ENCODE results near the gene CLEC16A. TPM values are rescaled to one million over a fixed set of nuclear protein-coding genes. Genes with fewer than 3 reads are reported as not detected.

CLEC16A gene
- total RNA-seq, 1 donor from 2014 or later, result 19.8 TPM

- DNase-seq (ENCODE audit: low read depth), result no peak
These were observed 50.2 kb downstream of the CLEC16A start for GRCh38 chr16:10994571-10994970.

DNA sequence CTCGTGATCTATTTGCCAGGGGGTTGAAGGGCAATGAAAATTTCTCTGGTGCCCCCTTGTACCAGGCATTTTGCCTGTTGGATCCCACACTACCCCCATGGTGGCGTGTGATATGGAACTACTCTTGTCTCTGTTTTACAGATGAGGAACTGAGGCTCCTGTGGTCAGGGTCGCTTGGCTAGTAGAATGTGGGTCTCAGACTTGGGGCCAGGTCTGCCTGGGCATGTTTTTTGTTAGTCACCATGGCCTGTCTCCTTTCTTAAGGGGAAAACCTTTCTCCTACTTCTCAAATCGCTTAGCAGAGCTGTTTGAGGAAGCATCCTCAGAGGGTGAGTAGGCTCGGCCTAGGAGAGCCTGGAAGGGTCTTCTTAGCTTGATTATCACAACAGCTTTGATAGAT lies 51.2 kb downstream of the CLEC16A start:
- peaks cover 2% of the 10 kb centered on the region for H3K36me3 ChIP-seq (ENCODE audit: control insufficient read depth, insufficient read depth, low read length)
- no peak overlapping the region for H3K4me3 ChIP-seq (ENCODE audit: low read depth, low read length)
- no peaks in the 10 kb centered on the region for H3K27me3 ChIP-seq (ENCODE audit: control insufficient read depth, insufficient read depth, low read length)
- no peak for TF ChIP-seq CTCF (IDR thresholded peaks at IDR 0.05; ENCODE audit: insufficient read depth, low read length, poor library complexity, severe bottlenecking)
- no peak for DNase-seq (ENCODE audit: low read depth)

More at GRCh38 chr16:10994571-10994970, 50.2 kb downstream of the CLEC16A start:
- Histone ChIP-seq H3K36me3 (ENCODE audit: control insufficient read depth, insufficient read depth, low read length) (peaks cover 2% of the 10 kb centered on the region), H3K27me3 (ENCODE audit: control insufficient read depth, insufficient read depth, low read length) (no peaks in the 10 kb centered on the region), H3K4me3 (ENCODE audit: low read depth, low read length) (no peak overlapping the region)
- no peak for TF ChIP-seq CTCF (IDR thresholded peaks at IDR 0.05; ENCODE audit: insufficient read depth, low read length, poor library complexity, severe bottlenecking)

- DNase-seq (ENCODE audit: low read depth), result no peak
- Histone ChIP-seq H3K27me3 (ENCODE audit: control insufficient read depth, insufficient read depth, low read length) (no peaks in the 10 kb centered on the region), H3K36me3 (ENCODE audit: control insufficient read depth, insufficient read depth, low read length) (peaks cover 2% of the 10 kb centered on the region), H3K4me3 (ENCODE audit: low read depth, low read length) (no peak overlapping the region)
- no peak for TF ChIP-seq CTCF (IDR thresholded peaks at IDR 0.05; ENCODE audit: insufficient read depth, low read length, poor library complexity, severe bottlenecking)
These were observed 53.1 kb downstream of the CLEC16A start for GRCh38 chr16:10997485-10997884.

GRCh38 chr16:10999300-10999699 lies 54.9 kb downstream of the CLEC16A start:
- TF ChIP-seq CTCF (IDR thresholded peaks at IDR 0.05; ENCODE audit: insufficient read depth, low read length, poor library complexity, severe bottlenecking), result no peak
- Histone ChIP-seq H3K27me3 (ENCODE audit: control insufficient read depth, insufficient read depth, low read length) (no peaks in the 10 kb centered on the region), H3K4me3 (ENCODE audit: low read depth, low read length) (no peak overlapping the region), H3K36me3 (ENCODE audit: control insufficient read depth, insufficient read depth, low read length) (peaks cover 1% of the 10 kb centered on the region)
- no peak for DNase-seq (ENCODE audit: low read depth)

- Histone ChIP-seq H3K4me3 (ENCODE audit: low read depth, low read length) (no peak overlapping the region), H3K27me3 (ENCODE audit: control insufficient read depth, insufficient read depth, low read length) (no peaks in the 10 kb centered on the region), H3K36me3 (ENCODE audit: control insufficient read depth, insufficient read depth, low read length) (no peaks in the 10 kb centered on the region)
- TF ChIP-seq CTCF (IDR thresholded peaks at IDR 0.05; ENCODE audit: insufficient read depth, low read length, poor library complexity, severe bottlenecking), result no peak
- DNase-seq (ENCODE audit: low read depth), result no peak
These were observed 57.2 kb downstream of the CLEC16A start for GRCh38 chr16:11001611-11002010.

DNA sequence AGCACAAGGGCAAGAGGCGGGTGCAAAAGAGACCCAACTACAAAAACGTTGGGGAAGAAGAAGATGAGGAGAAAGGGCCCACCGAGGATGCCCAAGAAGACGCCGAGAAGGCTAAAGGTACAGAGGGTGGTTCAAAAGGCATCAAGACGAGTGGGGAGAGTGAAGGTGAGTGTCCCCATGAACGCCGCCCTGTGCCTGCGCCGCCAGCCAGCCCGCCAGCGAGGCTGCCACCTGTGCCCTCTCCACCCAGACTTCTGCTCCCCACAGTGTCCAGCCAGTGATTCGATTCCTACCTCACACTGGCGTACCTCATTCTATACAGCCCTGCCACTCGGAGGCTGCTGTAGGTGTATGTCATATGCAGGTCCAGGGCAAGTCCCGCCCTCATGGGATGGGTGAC lies 58.8 kb downstream of the CLEC16A start:
- H3K4me3 ChIP-seq (ENCODE audit: low read depth, low read length), result no peak overlapping the region
- no peaks in the 10 kb centered on the region for H3K36me3 ChIP-seq (ENCODE audit: control insufficient read depth, insufficient read depth, low read length)
- H3K27me3 ChIP-seq (ENCODE audit: control insufficient read depth, insufficient read depth, low read length), result no peaks in the 10 kb centered on the region
- TF ChIP-seq CTCF (IDR thresholded peaks at IDR 0.05; ENCODE audit: insufficient read depth, low read length, poor library complexity, severe bottlenecking), result no peak
- no peak for DNase-seq (ENCODE audit: low read depth)
